ENCODE data around the gene TNKS2. TPM values are rescaled to one million over a fixed set of nuclear protein-coding genes. Genes with fewer than 3 reads are reported as not detected.

The TNKS2 gene
- total RNA-seq, 1 donor from 2014 or later, result 56.2 TPM

DNA sequence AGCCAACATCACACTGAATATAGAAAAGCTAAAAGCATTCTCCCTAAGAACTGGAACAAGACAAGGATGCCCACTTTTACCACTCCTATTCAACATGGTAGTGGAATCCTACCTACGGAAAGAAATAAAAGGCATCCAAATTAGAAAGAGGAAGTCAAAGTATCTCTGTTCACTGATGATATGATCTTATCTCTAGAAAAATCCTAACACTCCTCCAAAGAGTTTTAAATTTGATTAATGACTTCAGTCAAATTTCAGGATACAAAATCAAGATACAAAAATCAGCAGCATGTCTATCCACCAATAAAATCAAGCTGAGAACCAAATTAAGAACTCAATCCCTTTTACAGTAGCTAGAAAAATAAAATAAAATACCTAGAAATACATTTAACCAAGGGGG, 35.3 kb upstream of the TNKS2 start:
- Mint-ChIP-seq H3K4me1 (ENCODE audit: low read depth, unreplicated experiment) (peaks cover 2% of the 10 kb centered on the region), H3K27me3 (ENCODE audit: low read depth, unreplicated experiment) (no peaks in the 10 kb centered on the region), H3K27ac (ENCODE audit: unreplicated experiment) (no peak overlapping the region), H3K4me3 (ENCODE audit: unreplicated experiment) (no peak overlapping the region), H3K36me3 (ENCODE audit: low read depth, unreplicated experiment) (no peaks in the 10 kb centered on the region), H3K9me3 (ENCODE audit: unreplicated experiment) (no peaks in the 10 kb centered on the region)
- Histone ChIP-seq H4K20me1 (ENCODE audit: insufficient read depth, low read length) (no peaks in the 10 kb centered on the region), H3K27me3 (ENCODE audit: insufficient read depth, low read length) (no peaks in the 10 kb centered on the region), H3K36me3 (ENCODE audit: insufficient read depth, low read length) (no peaks in the 10 kb centered on the region), H3K4me3 (ENCODE audit: insufficient read depth, low read depth, low read length) (no peak overlapping the region), H3K79me2 (ENCODE audit: insufficient read depth, low read length) (no peaks in the 10 kb centered on the region), H3K4me1 (ENCODE audit: insufficient read depth, low read length) (no peaks in the 10 kb centered on the region), H3K4me2 (ENCODE audit: low read length) (no peak overlapping the region), H3K9me3 (ENCODE audit: insufficient read depth, low read depth, low read length) (no peaks in the 10 kb centered on the region), H3K9ac (ENCODE audit: low read length) (no peak overlapping the region), H2AFZ (ENCODE audit: low read depth, low read length) (no peak overlapping the region), H3K27ac (ENCODE audit: low read depth, low read length) (no peak overlapping the region)
- FAIRE-seq (no peak), DNase-seq (ENCODE audit: low read depth) (no peak)
- no peak for TF ChIP-seq EZH2 (IDR thresholded peaks at IDR 0.05; ENCODE audit: insufficient read depth, low read length)
- TF ChIP-seq, protein P1, sequence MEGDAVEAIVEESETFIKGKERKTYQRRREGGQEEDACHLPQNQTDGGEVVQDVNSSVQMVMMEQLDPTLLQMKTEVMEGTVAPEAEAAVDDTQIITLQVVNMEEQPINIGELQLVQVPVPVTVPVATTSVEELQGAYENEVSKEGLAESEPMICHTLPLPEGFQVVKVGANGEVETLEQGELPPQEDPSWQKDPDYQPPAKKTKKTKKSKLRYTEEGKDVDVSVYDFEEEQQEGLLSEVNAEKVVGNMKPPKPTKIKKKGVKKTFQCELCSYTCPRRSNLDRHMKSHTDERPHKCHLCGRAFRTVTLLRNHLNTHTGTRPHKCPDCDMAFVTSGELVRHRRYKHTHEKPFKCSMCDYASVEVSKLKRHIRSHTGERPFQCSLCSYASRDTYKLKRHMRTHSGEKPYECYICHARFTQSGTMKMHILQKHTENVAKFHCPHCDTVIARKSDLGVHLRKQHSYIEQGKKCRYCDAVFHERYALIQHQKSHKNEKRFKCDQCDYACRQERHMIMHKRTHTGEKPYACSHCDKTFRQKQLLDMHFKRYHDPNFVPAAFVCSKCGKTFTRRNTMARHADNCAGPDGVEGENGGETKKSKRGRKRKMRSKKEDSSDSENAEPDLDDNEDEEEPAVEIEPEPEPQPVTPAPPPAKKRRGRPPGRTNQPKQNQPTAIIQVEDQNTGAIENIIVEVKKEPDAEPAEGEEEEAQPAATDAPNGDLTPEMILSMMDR (IDR thresholded peaks at IDR 0.05; ENCODE audit: insufficient read depth, low read depth, low read length), result no peak

DNA sequence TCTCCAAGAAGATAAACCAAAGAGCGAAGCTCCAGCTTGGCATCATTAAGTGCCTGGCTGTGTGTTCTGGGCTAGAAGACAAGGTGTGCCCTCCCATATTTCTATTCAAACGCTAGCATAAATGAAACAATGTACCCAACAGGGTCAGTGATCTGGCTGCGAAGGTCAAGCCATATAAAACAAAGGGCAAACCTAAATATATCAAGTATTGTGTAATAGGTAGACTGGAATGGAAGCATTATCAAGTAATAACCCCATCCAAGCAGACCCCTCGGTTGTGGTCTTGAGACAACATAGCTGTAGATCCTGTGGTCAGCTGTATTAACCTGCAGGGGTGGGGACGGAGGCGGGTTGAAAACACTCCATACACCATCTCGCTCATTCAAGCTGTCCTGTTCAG, 31.6 kb upstream of the TNKS2 start:
- Histone ChIP-seq H3K27me3 (ENCODE audit: insufficient read depth, low read length) (no peaks in the 10 kb centered on the region), H2AFZ (ENCODE audit: low read depth, low read length) (no peak overlapping the region), H3K27ac (ENCODE audit: low read depth, low read length) (no peak overlapping the region), H3K36me3 (ENCODE audit: insufficient read depth, low read length) (no peaks in the 10 kb centered on the region), H3K4me3 (ENCODE audit: insufficient read depth, low read depth, low read length) (no peak overlapping the region), H3K4me1 (ENCODE audit: insufficient read depth, low read length) (no peaks in the 10 kb centered on the region), H3K9me3 (ENCODE audit: insufficient read depth, low read depth, low read length) (no peaks in the 10 kb centered on the region), H3K9ac (ENCODE audit: low read length) (no peak overlapping the region), H4K20me1 (ENCODE audit: insufficient read depth, low read length) (no peaks in the 10 kb centered on the region), H3K4me2 (ENCODE audit: low read length) (no peak overlapping the region), H3K79me2 (ENCODE audit: insufficient read depth, low read length) (no peaks in the 10 kb centered on the region)
- Mint-ChIP-seq H3K27me3 (ENCODE audit: low read depth, unreplicated experiment) (no peaks in the 10 kb centered on the region), H3K4me1 (ENCODE audit: low read depth, unreplicated experiment) (no peaks in the 10 kb centered on the region), H3K27ac (ENCODE audit: unreplicated experiment) (no peak overlapping the region), H3K9me3 (ENCODE audit: unreplicated experiment) (no peaks in the 10 kb centered on the region), H3K4me3 (ENCODE audit: unreplicated experiment) (no peak overlapping the region), H3K36me3 (ENCODE audit: low read depth, unreplicated experiment) (no peaks in the 10 kb centered on the region)
- no peak for DNase-seq (ENCODE audit: low read depth)
- TF ChIP-seq, protein P1 (IDR thresholded peaks at IDR 0.05; ENCODE audit: insufficient read depth, low read depth, low read length), result no peak
- TF ChIP-seq EZH2 (IDR thresholded peaks at IDR 0.05; ENCODE audit: insufficient read depth, low read length), result no peak
- FAIRE-seq, result no peak

DNA sequence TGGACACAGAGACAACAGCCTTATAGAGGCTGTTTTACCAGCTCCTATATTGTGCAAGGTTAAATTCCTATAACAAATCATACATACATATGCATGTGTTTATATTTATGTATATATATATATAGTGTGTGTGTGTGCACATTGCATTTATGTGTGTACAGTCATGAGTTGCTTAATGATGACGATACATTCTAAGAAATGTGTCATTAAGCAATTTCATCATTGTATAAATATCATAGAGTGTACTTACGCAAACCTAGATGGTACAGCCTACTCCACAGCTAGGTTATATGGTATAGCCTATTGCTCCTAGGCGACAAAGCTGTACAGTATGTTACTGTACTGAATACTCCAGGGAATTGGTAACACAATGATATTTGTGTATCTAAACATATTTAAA, 30.1 kb upstream of the TNKS2 start:
- H3K4me3 Mint-ChIP-seq (ENCODE audit: unreplicated experiment), result no peak overlapping the region
- no peaks in the 10 kb centered on the region for H3K27me3 Mint-ChIP-seq (ENCODE audit: low read depth, unreplicated experiment)
- Histone ChIP-seq H3K27me3 (ENCODE audit: insufficient read depth, low read length) (no peaks in the 10 kb centered on the region), H3K4me3 (ENCODE audit: insufficient read depth, low read depth, low read length) (no peak overlapping the region), H3K4me2 (ENCODE audit: low read length) (no peak overlapping the region), H2AFZ (ENCODE audit: low read depth, low read length) (no peak overlapping the region), H4K20me1 (ENCODE audit: insufficient read depth, low read length) (no peaks in the 10 kb centered on the region), H3K36me3 (ENCODE audit: insufficient read depth, low read length) (no peaks in the 10 kb centered on the region), H3K9ac (ENCODE audit: low read length) (no peak overlapping the region), H3K9me3 (ENCODE audit: insufficient read depth, low read depth, low read length) (peaks cover 2% of the 10 kb centered on the region), H3K79me2 (ENCODE audit: insufficient read depth, low read length) (no peaks in the 10 kb centered on the region), H3K27ac (ENCODE audit: low read depth, low read length) (no peak overlapping the region), H3K4me1 (ENCODE audit: insufficient read depth, low read length) (no peaks in the 10 kb centered on the region)
- no peak overlapping the region for H3K27ac Mint-ChIP-seq (ENCODE audit: unreplicated experiment)
- FAIRE-seq (no peak), DNase-seq (ENCODE audit: low read depth) (no peak)
- no peaks in the 10 kb centered on the region for H3K4me1 Mint-ChIP-seq (ENCODE audit: low read depth, unreplicated experiment)
- no peak for TF ChIP-seq EZH2 (IDR thresholded peaks at IDR 0.05; ENCODE audit: insufficient read depth, low read length)
- TF ChIP-seq, protein P1 (IDR thresholded peaks at IDR 0.05; ENCODE audit: insufficient read depth, low read depth, low read length), result no peak
- H3K36me3 Mint-ChIP-seq (ENCODE audit: low read depth, unreplicated experiment), result no peaks in the 10 kb centered on the region
- no peaks in the 10 kb centered on the region for H3K9me3 Mint-ChIP-seq (ENCODE audit: unreplicated experiment)
